HEK293T (cell line): ENCODE data around the gene SETDB2.

Experiments
- ARNT ChIP-seq: fragments of 450-650 bp; IDR thresholded peaks from 2 replicates; pipeline ENCODE4 v1.6.1; 2017; ENCODE audit warnings: mild to moderate bottlenecking
- BHLHE40 ChIP-seq: fragments of 450-650 bp; IDR thresholded peaks from 2 replicates; pipeline ENCODE4 v1.6.1; 2016; ENCODE audit warnings: mild to moderate bottlenecking, moderate library complexity, borderline replicate concordance
- ELF4 ChIP-seq: fragments of 450-650 bp; IDR thresholded peaks from 2 replicates; pipeline ENCODE4 v1.6.1; 2017; ENCODE audit warnings: antibody characterized with exemption
- FOXA1 ChIP-seq: fragments of 450-650 bp; IDR thresholded peaks from 2 replicates; pipeline ENCODE4 v1.6.1; 2016; ENCODE audit warnings: mild to moderate bottlenecking
- FOXM1 ChIP-seq: fragments of 450-650 bp; IDR thresholded peaks from 2 replicates; pipeline ENCODE4 v1.6.1; 2017; ENCODE audit warnings: mild to moderate bottlenecking, borderline replicate concordance
- HDGF ChIP-seq: fragments of 450-650 bp; IDR thresholded peaks from 2 replicates; pipeline ENCODE4 v1.6.1; 2017; ENCODE audit warnings: antibody characterized with exemption, borderline replicate concordance
- L3MBTL2 ChIP-seq: fragments of 450-650 bp; conservative IDR thresholded peaks from 2 replicates; pipeline ENCODE4 v1.6.1; 2016; ENCODE audit warnings: mild to moderate bottlenecking
- LEF1 ChIP-seq: fragments of 450-650 bp; IDR thresholded peaks from 2 replicates; pipeline ENCODE4 v1.6.1; 2017; ENCODE audit warnings: mild to moderate bottlenecking, borderline replicate concordance
- SP1 ChIP-seq: fragments of 450-650 bp; IDR thresholded peaks from 2 replicates; pipeline ENCODE4 v1.6.1; 2017
- SUZ12 ChIP-seq: fragments of 450-650 bp; IDR thresholded peaks from 2 replicates; pipeline ENCODE4 v1.6.1; 2016; ENCODE audit warnings: mild to moderate bottlenecking
- TARDBP ChIP-seq: fragments of 450-650 bp; IDR thresholded peaks from 2 replicates; pipeline ENCODE4 v1.6.1; 2016

- no peak for TF ChIP-seq FOXM1
- no peak for TF ChIP-seq FOXA1
- no peak for TF ChIP-seq SUZ12
- TF ChIP-seq HDGF, result no peak
- no peak for TF ChIP-seq LEF1
- no peak for TF ChIP-seq ELF4
- TF ChIP-seq ARNT, result no peak
- no peak for TF ChIP-seq BHLHE40
- no peak for TF ChIP-seq L3MBTL2
- no peak for TF ChIP-seq TARDBP
- TF ChIP-seq SP1, result no peak
Measured at GRCh38 chr13:49399801-49400472, 44.1 kb upstream of the SETDB2 start.
